PC-9 (cell line): ENCODE results near the gene CLASP1. TPM values are rescaled to one million over a fixed set of nuclear protein-coding genes. Genes with fewer than 3 reads are reported as not detected.

ENCODE experiments used
- BruUV-seq: library from RNA; stranded (reverse); fragments of 400-500 nt; replicated peaks from 2 replicates; lab custom pipeline; 2021; lab: Mats Ljungman, UMichigan
- CTCF ChIA-PET: fragments of 300-600 bp; sonication (Branson Sonifier 250); formaldehyde crosslinking; loops from one replicate; lab custom pipeline; 2022; ENCODE audit warnings: antibody characterized with exemption; lab: Charles Lee
- POLR2A ChIA-PET: fragments of 300-600 bp; sonication (Branson Sonifier 250); formaldehyde crosslinking; loops from one replicate; lab custom pipeline; 2022; ENCODE audit warnings: antibody characterized with exemption; ENCODE audit not compliant: unreplicated experiment; lab: Charles Lee
- DNase-seq, 2 experiments: peaks; one replicate each; pipeline versions ENCODE4 v3.0.0 to v3.0.0-alpha.2; 2015 to 2022; ENCODE audit warnings: mixed read lengths in 1 of 2
- H2AFZ ChIP-seq: fragments of 200-600 bp; sonication (generic); 2 replicates; pipeline ENCODE4 v1.8.1; 2017; ENCODE audit warnings: antibody characterized with exemption
- H3F3A ChIP-seq: fragments of 200-600 bp; sonication (generic); 2 replicates; pipeline ENCODE4 v1.8.1; 2017; ENCODE audit warnings: antibody characterized with exemption, mild to moderate bottlenecking, low read depth; ENCODE audit not compliant: insufficient read depth
- H3K27ac ChIP-seq: fragments of 200-600 bp; sonication (generic); 2 replicates; pipeline ENCODE4 v1.6.1; 2016; ENCODE audit warnings: mixed run types
- H3K27me3 ChIP-seq: fragments of 200-600 bp; sonication (generic); 2 replicates; pipeline ENCODE4 v1.6.1; 2016; ENCODE audit warnings: low read depth, mixed run types; ENCODE audit not compliant: insufficient read depth
- H3K36me3 ChIP-seq: fragments of 200-600 bp; sonication (generic); 2 replicates; pipeline ENCODE4 v1.6.1; 2016; ENCODE audit warnings: low read depth, mixed run types
- H3K4me1 ChIP-seq: fragments of 200-600 bp; sonication (generic); replicated peaks from 2 replicates; pipeline ENCODE4 v1.6.1; 2016; ENCODE audit warnings: mixed run types; ENCODE audit not compliant: insufficient read depth
- H3K4me2 ChIP-seq: fragments of 200-600 bp; sonication (generic); 2 replicates; pipeline ENCODE4 v1.6.1; 2017; ENCODE audit warnings: mixed run types
- H3K4me3 ChIP-seq: fragments of 200-600 bp; sonication (generic); 2 replicates; pipeline ENCODE4 v1.6.1; 2016; ENCODE audit warnings: mixed run types
- H3K79me2 ChIP-seq: fragments of 200-600 bp; sonication (generic); 2 replicates; pipeline ENCODE4 v1.6.1; 2017; ENCODE audit warnings: low read depth, mixed run types
- H3K9me2 ChIP-seq: fragments of 200-600 bp; sonication (generic); 2 replicates; pipeline ENCODE4 v1.8.1; 2017; ENCODE audit warnings: mild to moderate bottlenecking; ENCODE audit not compliant: insufficient read depth
- H3K9me3 ChIP-seq: fragments of 200-600 bp; sonication (generic); 2 replicates; pipeline ENCODE4 v1.8.1; 2016; ENCODE audit warnings: low read depth; ENCODE audit not compliant: insufficient read depth
- H4K20me1 ChIP-seq: fragments of 200-600 bp; sonication (generic); 2 replicates; pipeline ENCODE4 v1.8.1; 2017; ENCODE audit not compliant: insufficient read depth
- CTCF ChIP-seq: fragments of 200-600 bp; sonication (generic); conservative IDR thresholded peaks from 2 replicates; pipeline ENCODE4 v1.6.1; 2017; ENCODE audit warnings: mixed run types, antibody characterized with exemption, mild to moderate bottlenecking, moderate library complexity
- EZH2 ChIP-seq: fragments of 200-600 bp; sonication (generic); IDR thresholded peaks from 2 replicates; pipeline ENCODE4 v1.8.0; 2017; ENCODE audit warnings: antibody characterized with exemption, low read depth
- intact Hi-C: fragments of 100-400 bp; cut with micrococcal nuclease; formaldehyde crosslinking; loops from one replicate; pipeline ENCODE4 v1.10.0; 2022; ENCODE audit not compliant: unreplicated experiment
- total RNA-seq: library from RNA; stranded (reverse); gene quantifications from 2 replicates; pipeline ENCODE4 v1.2.3, GENCODE V29; 2021

CLASP1 gene
- total RNA-seq, 1 experiment from 2014 or later, result 61.8 TPM

GRCh38 chr2:121342751-121343150, 306.5 kb downstream of the CLASP1 start:
- no peak overlapping the region for H2AFZ ChIP-seq
- peaks cover 17% of the 10 kb centered on the region for H3K36me3 ChIP-seq
- H3F3A ChIP-seq, result no peaks in the 10 kb centered on the region
- DNase-seq, result no peak
- intact Hi-C loops, result no loop called here
- ChIA-PET POLR2A (no interaction called here), CTCF (interaction anchor here (0.7 kb wide), 1 partner anchor 347 kb away, joined by 3 read pairs; no protein-coding TSS in a partner anchor)
- no peaks in the 10 kb centered on the region for H4K20me1 ChIP-seq
- no TSS peak for BruUV-seq
- no peaks in the 10 kb centered on the region for H3K79me2 ChIP-seq
- TF ChIP-seq CTCF, result no peak
- TF ChIP-seq EZH2, result no peak
- H3K9me2 ChIP-seq, result no peaks in the 10 kb centered on the region
- H3K4me2 ChIP-seq, result no peak overlapping the region
- no peaks in the 10 kb centered on the region for H3K9me3 ChIP-seq
- no peak overlapping the region for H3K27ac ChIP-seq
- H3K4me3 ChIP-seq, result no peak overlapping the region
- no peaks in the 10 kb centered on the region; the same call in 1 of the 2 replicates for H3K4me1 ChIP-seq
- H3K27me3 ChIP-seq, result no peaks in the 10 kb centered on the region

GRCh38 chr2:121340926-121341325, 308.3 kb downstream of the CLASP1 start:
- intact Hi-C loops, result no loop called here
- no peak overlapping the region for H2AFZ ChIP-seq
- ChIA-PET POLR2A (no interaction called here), CTCF (no interaction called here)
- no peak for DNase-seq
- H3K4me1 ChIP-seq, result no peaks in the 10 kb centered on the region; the same call in 1 of the 2 replicates
- H3K27ac ChIP-seq, result no peak overlapping the region
- peaks cover 14% of the 10 kb centered on the region for H3K36me3 ChIP-seq
- no peaks in the 10 kb centered on the region for H3K9me3 ChIP-seq
- H3K79me2 ChIP-seq, result no peaks in the 10 kb centered on the region
- H3K9me2 ChIP-seq, result no peaks in the 10 kb centered on the region
- H3F3A ChIP-seq, result no peaks in the 10 kb centered on the region
- BruUV-seq, result no TSS peak
- TF ChIP-seq EZH2 (no peak), CTCF (no peak)
- no peak overlapping the region for H3K4me2 ChIP-seq
- H3K27me3 ChIP-seq, result no peaks in the 10 kb centered on the region
- H4K20me1 ChIP-seq, result no peaks in the 10 kb centered on the region
- H3K4me3 ChIP-seq, result no peak overlapping the region

- H3K27ac ChIP-seq, result no peak overlapping the region
- H3K79me2 ChIP-seq, result no peaks in the 10 kb centered on the region
- H3F3A ChIP-seq, result no peaks in the 10 kb centered on the region
- BruUV-seq, result no TSS peak
- H3K36me3 ChIP-seq, result peaks cover 8% of the 10 kb centered on the region; the same call in 1 of the 2 replicates
- no peak overlapping the region for H3K4me2 ChIP-seq
- ChIA-PET CTCF (no interaction called here), POLR2A (no interaction called here)
- no peak for DNase-seq
- H2AFZ ChIP-seq, result no peak overlapping the region
- intact Hi-C loops, result no loop called here
- no peak overlapping the region for H3K4me3 ChIP-seq
- no peaks in the 10 kb centered on the region; the same call in 1 of the 2 replicates for H3K4me1 ChIP-seq
- H3K9me3 ChIP-seq, result no peaks in the 10 kb centered on the region
- no peak for TF ChIP-seq EZH2
- no peak for TF ChIP-seq CTCF
- no peaks in the 10 kb centered on the region for H3K27me3 ChIP-seq
- H3K9me2 ChIP-seq, result no peaks in the 10 kb centered on the region
- no peaks in the 10 kb centered on the region for H4K20me1 ChIP-seq
Observed at GRCh38 chr2:121338281-121338680, 311.0 kb downstream of the CLASP1 start.
